ENCODE measurements around the gene SLC16A10. TPM values are rescaled to one million over a fixed set of nuclear protein-coding genes. Genes with fewer than 3 reads are reported as not detected.

Gene SLC16A10
- polyA plus RNA-seq, 1 donor = 22.4 TPM

GRCh38 chr6:111237852-111238251 is 150.5 kb downstream of the SLC16A10 start:
- DNase-seq = no peak
- no peaks in the 10 kb centered on the region for H3K27me3 ChIP-seq (ENCODE audit: control insufficient read depth, insufficient read depth, low read length)

GRCh38 chr6:111238464-111239119 is 151.3 kb downstream of the SLC16A10 start:
- Histone ChIP-seq H3K27me3 (ENCODE audit: control insufficient read depth, insufficient read depth, low read length) (no peaks in the 10 kb centered on the region), H3K27ac (ENCODE audit: low read length) (no peak overlapping the region), H3K36me3 (ENCODE audit: control insufficient read depth, insufficient read depth, low read length) (no peaks in the 10 kb centered on the region), H3K4me1 (ENCODE audit: control insufficient read depth, insufficient read depth, low read length) (no peaks in the 10 kb centered on the region), H3K4me3 (ENCODE audit: low read length) (no peak overlapping the region), H3K9me3 (ENCODE audit: control insufficient read depth, low read depth, low read length) (no peaks in the 10 kb centered on the region)
- 100% methylated on average over 1 of the region's 4 CpGs for whole genome bisulfite sequencing (ENCODE audit: insufficient coverage, low lambda C conversion rate)
- no peak for DNase-seq

More at GRCh38 chr6:111237852-111238251, 150.5 kb downstream of the SLC16A10 start:
- H3K9me3 ChIP-seq (ENCODE audit: control insufficient read depth, low read depth, low read length) = no peaks in the 10 kb centered on the region
- no CpG with 5 or more reads among the region's 2 CpGs for WGBS (ENCODE audit: insufficient coverage, low lambda C conversion rate)
- H3K4me3 ChIP-seq (ENCODE audit: low read length) = no peak overlapping the region
- no peak overlapping the region for H3K27ac ChIP-seq (ENCODE audit: low read length)
- H3K4me1 ChIP-seq (ENCODE audit: control insufficient read depth, insufficient read depth, low read length) = no peaks in the 10 kb centered on the region
- H3K36me3 ChIP-seq (ENCODE audit: control insufficient read depth, insufficient read depth, low read length) = no peaks in the 10 kb centered on the region

GRCh38 chr6:111239461-111239860 is 152.2 kb downstream of the SLC16A10 start:
- H3K27me3 ChIP-seq (ENCODE audit: control insufficient read depth, insufficient read depth, low read length) = no peaks in the 10 kb centered on the region
- no peaks in the 10 kb centered on the region for H3K9me3 ChIP-seq (ENCODE audit: control insufficient read depth, low read depth, low read length)
- no peak for DNase-seq
- H3K4me1 ChIP-seq (ENCODE audit: control insufficient read depth, insufficient read depth, low read length) = no peaks in the 10 kb centered on the region
- 76% methylated on average over 4 of the region's 4 CpGs for WGBS (ENCODE audit: insufficient coverage, low lambda C conversion rate)
- H3K4me3 ChIP-seq (ENCODE audit: low read length) = no peak overlapping the region
- no peak overlapping the region for H3K27ac ChIP-seq (ENCODE audit: low read length)
- H3K36me3 ChIP-seq (ENCODE audit: control insufficient read depth, insufficient read depth, low read length) = no peaks in the 10 kb centered on the region

- no peak overlapping the region for H3K27ac ChIP-seq (ENCODE audit: low read length)
- 83% methylated on average over 1 of the region's 5 CpGs for WGBS (ENCODE audit: insufficient coverage, low lambda C conversion rate)
- no peak for DNase-seq
- no peaks in the 10 kb centered on the region for H3K9me3 ChIP-seq (ENCODE audit: control insufficient read depth, low read depth, low read length)
- H3K4me1 ChIP-seq (ENCODE audit: control insufficient read depth, insufficient read depth, low read length) = no peaks in the 10 kb centered on the region
- no peaks in the 10 kb centered on the region for H3K27me3 ChIP-seq (ENCODE audit: control insufficient read depth, insufficient read depth, low read length)
- H3K4me3 ChIP-seq (ENCODE audit: low read length) = no peak overlapping the region
- H3K36me3 ChIP-seq (ENCODE audit: control insufficient read depth, insufficient read depth, low read length) = no peaks in the 10 kb centered on the region
Observed at GRCh38 chr6:111242452-111242851, 155.1 kb downstream of the SLC16A10 start.

GRCh38 chr6:111243095-111243494 is 155.8 kb downstream of the SLC16A10 start:
- no peak overlapping the region for H3K27ac ChIP-seq (ENCODE audit: low read length)
- no peak for DNase-seq
- no peaks in the 10 kb centered on the region for H3K9me3 ChIP-seq (ENCODE audit: control insufficient read depth, low read depth, low read length)
- H3K27me3 ChIP-seq (ENCODE audit: control insufficient read depth, insufficient read depth, low read length) = no peaks in the 10 kb centered on the region
- no peaks in the 10 kb centered on the region for H3K36me3 ChIP-seq (ENCODE audit: control insufficient read depth, insufficient read depth, low read length)
- H3K4me1 ChIP-seq (ENCODE audit: control insufficient read depth, insufficient read depth, low read length) = no peaks in the 10 kb centered on the region
- no peak overlapping the region for H3K4me3 ChIP-seq (ENCODE audit: low read length)
- no CpG with 5 or more reads among the region's 4 CpGs for WGBS (ENCODE audit: insufficient coverage, low lambda C conversion rate)

GRCh38 chr6:111248789-111249188 is 161.5 kb downstream of the SLC16A10 start:
- no peak overlapping the region for H3K4me3 ChIP-seq (ENCODE audit: low read length)
- H3K27ac ChIP-seq (ENCODE audit: low read length) = no peak overlapping the region
- H3K27me3 ChIP-seq (ENCODE audit: control insufficient read depth, insufficient read depth, low read length) = no peaks in the 10 kb centered on the region
- no peaks in the 10 kb centered on the region for H3K4me1 ChIP-seq (ENCODE audit: control insufficient read depth, insufficient read depth, low read length)
- no peak for DNase-seq
- no peaks in the 10 kb centered on the region for H3K9me3 ChIP-seq (ENCODE audit: control insufficient read depth, low read depth, low read length)
- no peaks in the 10 kb centered on the region for H3K36me3 ChIP-seq (ENCODE audit: control insufficient read depth, insufficient read depth, low read length)

- Histone ChIP-seq H3K4me3 (ENCODE audit: low read length) (no peak overlapping the region), H3K27ac (ENCODE audit: low read length) (no peak overlapping the region), H3K4me1 (ENCODE audit: control insufficient read depth, insufficient read depth, low read length) (no peaks in the 10 kb centered on the region), H3K9me3 (ENCODE audit: control insufficient read depth, low read depth, low read length) (no peaks in the 10 kb centered on the region), H3K36me3 (ENCODE audit: control insufficient read depth, insufficient read depth, low read length) (no peaks in the 10 kb centered on the region), H3K27me3 (ENCODE audit: control insufficient read depth, insufficient read depth, low read length) (peaks cover 3% of the 10 kb centered on the region)
- 57% methylated on average over 2 of the region's 4 CpGs for WGBS (ENCODE audit: insufficient coverage, low lambda C conversion rate)
- DNase-seq = no peak
Observed at GRCh38 chr6:111250791-111251354, 163.6 kb downstream of the SLC16A10 start.

GRCh38 chr6:111252726-111253125 is 165.4 kb downstream of the SLC16A10 start:
- Histone ChIP-seq H3K27ac (ENCODE audit: low read length) (no peak overlapping the region), H3K9me3 (ENCODE audit: control insufficient read depth, low read depth, low read length) (no peaks in the 10 kb centered on the region)
- 100% methylated on average over 1 of the region's 3 CpGs for WGBS (ENCODE audit: insufficient coverage, low lambda C conversion rate)

GRCh38 chr6:111254004-111254778 is 166.9 kb downstream of the SLC16A10 start:
- 85% methylated on average over 5 of the region's 9 CpGs for WGBS (ENCODE audit: insufficient coverage, low lambda C conversion rate)

More at GRCh38 chr6:111252726-111253125, 165.4 kb downstream of the SLC16A10 start:
- H3K27me3 ChIP-seq (ENCODE audit: control insufficient read depth, insufficient read depth, low read length) = peaks cover 3% of the 10 kb centered on the region
- no peaks in the 10 kb centered on the region for H3K36me3 ChIP-seq (ENCODE audit: control insufficient read depth, insufficient read depth, low read length)
- H3K4me1 ChIP-seq (ENCODE audit: control insufficient read depth, insufficient read depth, low read length) = peaks cover 6% of the 10 kb centered on the region
- no peak overlapping the region for H3K4me3 ChIP-seq (ENCODE audit: low read length)
- DNase-seq = no peak

GRCh38 chr6:111254779-111255166 is 167.5 kb downstream of the SLC16A10 start:
- Histone ChIP-seq H3K27ac (ENCODE audit: low read length) (no peak overlapping the region), H3K9me3 (ENCODE audit: control insufficient read depth, low read depth, low read length) (peaks cover 4% of the 10 kb centered on the region), H3K4me1 (ENCODE audit: control insufficient read depth, insufficient read depth, low read length) (peaks cover 6% of the 10 kb centered on the region), H3K36me3 (ENCODE audit: control insufficient read depth, insufficient read depth, low read length) (no peaks in the 10 kb centered on the region), H3K27me3 (ENCODE audit: control insufficient read depth, insufficient read depth, low read length) (peaks cover 3% of the 10 kb centered on the region), H3K4me3 (ENCODE audit: low read length) (no peak overlapping the region)
- DNase-seq = no peak
- 81% methylated on average over 3 of the region's 6 CpGs for WGBS (ENCODE audit: insufficient coverage, low lambda C conversion rate)

More at GRCh38 chr6:111254004-111254778, 166.9 kb downstream of the SLC16A10 start:
- Histone ChIP-seq H3K27me3 (ENCODE audit: control insufficient read depth, insufficient read depth, low read length) (peaks cover 3% of the 10 kb centered on the region), H3K27ac (ENCODE audit: low read length) (no peak overlapping the region), H3K36me3 (ENCODE audit: control insufficient read depth, insufficient read depth, low read length) (no peaks in the 10 kb centered on the region), H3K4me1 (ENCODE audit: control insufficient read depth, insufficient read depth, low read length) (peaks cover 6% of the 10 kb centered on the region), H3K9me3 (ENCODE audit: control insufficient read depth, low read depth, low read length) (no peaks in the 10 kb centered on the region), H3K4me3 (ENCODE audit: low read length) (no peak overlapping the region)
- no peak for DNase-seq

Data from large intestine (tissue), 3 donors.